ENCODE data around the gene IGFBP2. TPM values are rescaled to one million over a fixed set of nuclear protein-coding genes. Genes with fewer than 3 reads are reported as not detected.

IGFBP2 gene
- total RNA-seq, 4 donors from 2014 or later, result 59.5 to 398 (median 102) TPM

GRCh38 chr2:216634370-216635148 is 1.3 kb downstream of the IGFBP2 start:
- DNase-seq, result no peak
- Histone ChIP-seq H3K36me3 (no peaks in the 10 kb centered on the region), H3K27ac (peak overlapping the region in 1 of 2 donors; percentile 59), H3K9me3 (no peaks in the 10 kb centered on the region), H3K4me3 (peak overlapping the region; percentile 42 to 55), H3K27me3 (no peaks in the 10 kb centered on the region), H3K4me1 (no peaks in the 10 kb centered on the region)
- intact Hi-C loops (cut with DNase I; ENCODE audit: low total_unique reads), result no loop called here
- TF ChIP-seq CTCF (IDR thresholded peaks at IDR 0.05), result no peak
- TF ChIP-seq POLR2A (IDR thresholded peaks at IDR 0.05), result no peak

GRCh38 chr2:216635171-216635570 is 2.0 kb downstream of the IGFBP2 start:
- DNase-seq, result no peak

GRCh38 chr2:216635701-216636550 is 2.7 kb downstream of the IGFBP2 start:
- H3K9me3 ChIP-seq, result no peaks in the 10 kb centered on the region
- intact Hi-C loops (cut with DNase I; ENCODE audit: low total_unique reads), result no loop called here
- H3K27me3 ChIP-seq, result no peaks in the 10 kb centered on the region
- TF ChIP-seq POLR2A (IDR thresholded peaks at IDR 0.05) (no peak), CTCF (IDR thresholded peaks at IDR 0.05) (no peak)
- H3K4me3 ChIP-seq, result peak overlapping the region; percentile 8 to 55
- H3K36me3 ChIP-seq, result no peaks in the 10 kb centered on the region
- peak overlapping the region; percentile 30 to 59 for H3K27ac ChIP-seq
- no peaks in the 10 kb centered on the region for H3K4me1 ChIP-seq
- DNase-seq, result peak in 1 of 2 donors; percentile 29

More at GRCh38 chr2:216635171-216635570, 2.0 kb downstream of the IGFBP2 start:
- TF ChIP-seq CTCF (IDR thresholded peaks at IDR 0.05) (no peak), POLR2A (IDR thresholded peaks at IDR 0.05) (no peak)
- intact Hi-C loops (cut with DNase I; ENCODE audit: low total_unique reads), result no loop called here
- H3K36me3 ChIP-seq, result no peaks in the 10 kb centered on the region
- no peaks in the 10 kb centered on the region for H3K4me1 ChIP-seq
- H3K4me3 ChIP-seq, result peak overlapping the region; percentile 42 to 55
- H3K27ac ChIP-seq, result peak overlapping the region in 1 of 2 donors; percentile 59
- H3K9me3 ChIP-seq, result no peaks in the 10 kb centered on the region
- H3K27me3 ChIP-seq, result no peaks in the 10 kb centered on the region

GRCh38 chr2:216636551-216637450 is 3.6 kb downstream of the IGFBP2 start:
- peak in 1 of 2 donors; percentile 65 for DNase-seq
- TF ChIP-seq CTCF (IDR thresholded peaks at IDR 0.05), result no peak
- TF ChIP-seq POLR2A (IDR thresholded peaks at IDR 0.05), result no peak
- Histone ChIP-seq H3K9me3 (no peaks in the 10 kb centered on the region), H3K27ac (peak overlapping the region; percentile 30 to 59), H3K27me3 (no peaks in the 10 kb centered on the region), H3K4me1 (no peaks in the 10 kb centered on the region), H3K4me3 (peak overlapping the region; percentile 8 to 55), H3K36me3 (no peaks in the 10 kb centered on the region)
- intact Hi-C loops (cut with DNase I; ENCODE audit: low total_unique reads), result no loop called here

Data from uterus (tissue), 4 donors.